Nephron (organoid): ENCODE data around the gene MDH1B.

Experiments used
- H3K27ac Mint-ChIP-seq, 3 experiments: 2 replicates each; pipeline ENCODE4 v1.8.0; 2020; ENCODE audit warnings: mixed read lengths in 3 of 3, mild to moderate bottlenecking in 2 of 3, moderate library complexity in 1 of 3
- H3K27me3 Mint-ChIP-seq: 2 replicates; pipeline ENCODE4 v1.8.0; 2021; ENCODE audit warnings: low read depth, mild to moderate bottlenecking, moderate library complexity, mixed read lengths
- H3K36me3 Mint-ChIP-seq: 2 replicates; pipeline ENCODE4 v1.8.0; 2020; ENCODE audit warnings: low read depth, mixed read lengths
- H3K4me1 Mint-ChIP-seq: 2 replicates; pipeline ENCODE4 v1.8.0; 2020; ENCODE audit warnings: mixed read lengths
- H3K4me3 Mint-ChIP-seq, 3 experiments: 2 replicates each; pipeline ENCODE4 v1.8.0; 2020; ENCODE audit warnings: mild to moderate bottlenecking in 3 of 3, mixed read lengths in 3 of 3, moderate library complexity in 2 of 3
- H3K9me3 Mint-ChIP-seq: 2 replicates; pipeline ENCODE4 v1.8.0; 2020; ENCODE audit warnings: mixed read lengths
- CTCF ChIP-seq, 3 experiments: fragments of 200-600 bp; sonication (generic); IDR thresholded peaks; one replicate each; pipeline ENCODE4 v1.5.0; 2021; ENCODE audit warnings: antibody characterized with exemption in 3 of 3; ENCODE audit not compliant: unreplicated experiment in 3 of 3

MDH1B gene

GRCh38 chr2:206713746-206714145 lies 51.4 kb downstream of the MDH1B start:
- H3K4me1 Mint-ChIP-seq, result no peaks in the 10 kb centered on the region
- no peak overlapping the region for H3K4me3 Mint-ChIP-seq
- H3K27me3 Mint-ChIP-seq, result peaks cover 5% of the 10 kb centered on the region
- no peak for TF ChIP-seq CTCF (IDR thresholded peaks at IDR 0.05; ENCODE audit: unreplicated experiment in 3 of 3)
- H3K27ac Mint-ChIP-seq, result no peak overlapping the region
- H3K9me3 Mint-ChIP-seq, result no peaks in the 10 kb centered on the region
- no peaks in the 10 kb centered on the region for H3K36me3 Mint-ChIP-seq

DNA sequence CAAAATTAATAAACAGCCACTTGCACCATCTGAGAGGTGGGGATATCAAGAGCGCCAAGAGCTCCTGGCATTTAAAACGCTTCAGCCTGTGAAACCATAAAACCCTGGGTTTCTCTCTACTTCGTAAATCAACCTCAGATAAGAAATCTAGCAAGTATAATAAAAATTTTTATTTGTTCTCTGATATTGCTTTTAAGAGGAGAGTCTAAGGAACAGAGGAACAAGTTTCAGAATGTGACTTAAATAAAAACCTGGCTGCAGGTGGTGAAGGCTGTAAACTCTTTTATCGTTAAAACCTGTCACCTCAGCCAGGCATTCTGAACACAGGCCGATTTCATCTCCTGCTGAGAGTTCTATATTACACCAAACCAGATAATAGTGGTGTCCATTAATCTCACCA lies 56.8 kb downstream of the MDH1B start:
- peaks cover 8% of the 10 kb centered on the region for H3K27me3 Mint-ChIP-seq
- TF ChIP-seq CTCF (IDR thresholded peaks at IDR 0.05; ENCODE audit: unreplicated experiment in 3 of 3), result no peak
- no peaks in the 10 kb centered on the region for H3K36me3 Mint-ChIP-seq

DNA sequence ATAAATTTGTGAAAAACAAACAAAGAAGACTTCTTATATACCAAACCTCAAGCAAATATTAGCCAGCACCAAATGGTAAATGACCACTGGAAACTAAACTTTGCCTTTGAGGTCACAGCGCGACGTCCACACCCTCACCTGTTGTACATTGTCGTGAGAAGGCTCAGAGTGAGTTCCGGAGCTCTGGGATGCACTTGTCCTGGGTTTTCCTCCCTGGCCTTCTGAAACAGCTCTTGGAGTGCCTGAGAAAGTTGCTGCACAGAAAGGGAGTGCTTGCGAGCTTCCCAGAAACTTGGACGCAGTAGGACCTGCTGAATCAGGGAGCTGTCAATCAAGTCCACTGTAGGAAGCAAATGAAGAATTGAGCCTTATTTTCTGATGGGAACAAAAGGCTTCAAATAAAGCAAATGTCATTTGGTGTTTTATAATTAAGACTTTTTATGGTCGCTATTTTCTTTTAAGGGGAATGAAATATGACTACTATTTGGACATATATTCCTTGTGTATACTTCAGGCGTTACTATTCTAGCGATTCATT lies 57.9 kb downstream of the MDH1B start:
- H3K36me3 Mint-ChIP-seq, result no peaks in the 10 kb centered on the region

More for the DNA sequence above, 56.8 kb downstream of the MDH1B start:
- H3K27ac Mint-ChIP-seq, result no peak overlapping the region
- no peaks in the 10 kb centered on the region for H3K4me1 Mint-ChIP-seq
- H3K4me3 Mint-ChIP-seq, result no peak overlapping the region
- no peaks in the 10 kb centered on the region for H3K9me3 Mint-ChIP-seq

DNA sequence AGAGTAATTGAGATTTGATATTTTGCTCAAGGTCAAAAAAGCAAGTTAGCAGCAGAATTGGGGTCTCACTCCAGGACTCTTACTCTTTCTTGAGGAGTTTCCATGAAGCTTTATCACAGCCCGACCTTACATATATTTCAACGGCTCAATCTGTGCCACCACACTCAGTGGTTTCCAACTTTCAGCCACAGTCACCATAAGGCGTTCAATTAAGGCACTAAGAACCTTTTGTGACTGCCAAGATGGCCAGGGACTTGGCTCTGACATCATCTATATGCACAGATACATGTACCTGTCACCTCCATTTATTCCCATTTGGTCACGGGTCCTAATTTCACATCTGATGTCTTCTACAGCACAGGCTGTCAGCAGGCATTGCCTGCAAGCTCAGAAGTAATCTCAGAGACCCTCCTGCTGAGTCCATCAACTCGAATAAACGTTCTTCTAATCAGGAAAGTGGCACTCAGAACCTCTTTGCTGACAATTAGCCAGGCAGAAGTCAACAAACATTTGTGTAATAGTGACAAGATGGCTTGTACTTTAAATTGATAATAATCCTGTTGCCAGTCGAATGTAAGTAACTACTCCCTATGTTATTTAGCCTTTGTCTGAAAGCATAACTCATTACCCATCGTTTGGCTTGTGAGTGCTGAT lies 63.0 kb downstream of the MDH1B start:
- no peaks in the 10 kb centered on the region for H3K4me1 Mint-ChIP-seq
- peaks cover 5% of the 10 kb centered on the region for H3K27me3 Mint-ChIP-seq
- TF ChIP-seq CTCF (IDR thresholded peaks at IDR 0.05; ENCODE audit: unreplicated experiment in 3 of 3), result no peak
- no peak overlapping the region for H3K4me3 Mint-ChIP-seq
- H3K27ac Mint-ChIP-seq, result no peak overlapping the region
- H3K36me3 Mint-ChIP-seq, result no peaks in the 10 kb centered on the region
- H3K9me3 Mint-ChIP-seq, result no peaks in the 10 kb centered on the region

More for the DNA sequence above, 57.9 kb downstream of the MDH1B start:
- Mint-ChIP-seq H3K27ac (no peak overlapping the region), H3K4me1 (no peaks in the 10 kb centered on the region), H3K4me3 (no peak overlapping the region), H3K9me3 (no peaks in the 10 kb centered on the region), H3K27me3 (peaks cover 8% of the 10 kb centered on the region)
- no peak for TF ChIP-seq CTCF (IDR thresholded peaks at IDR 0.05; ENCODE audit: unreplicated experiment in 3 of 3)

- no peak for TF ChIP-seq CTCF (IDR thresholded peaks at IDR 0.05; ENCODE audit: unreplicated experiment in 3 of 3)
- H3K4me3 Mint-ChIP-seq, result no peak overlapping the region
- H3K9me3 Mint-ChIP-seq, result no peaks in the 10 kb centered on the region
- H3K4me1 Mint-ChIP-seq, result no peaks in the 10 kb centered on the region
- H3K27me3 Mint-ChIP-seq, result peaks cover 8% of the 10 kb centered on the region
- no peak overlapping the region for H3K27ac Mint-ChIP-seq
- no peaks in the 10 kb centered on the region for H3K36me3 Mint-ChIP-seq
Measured at GRCh38 chr2:206700156-206700555, 65.0 kb downstream of the MDH1B start.

GRCh38 chr2:206698811-206699210 lies 66.3 kb downstream of the MDH1B start:
- no peaks in the 10 kb centered on the region for H3K9me3 Mint-ChIP-seq
- no peak for TF ChIP-seq CTCF (IDR thresholded peaks at IDR 0.05; ENCODE audit: unreplicated experiment in 3 of 3)
- no peak overlapping the region for H3K4me3 Mint-ChIP-seq
- peaks cover 8% of the 10 kb centered on the region for H3K27me3 Mint-ChIP-seq
- no peaks in the 10 kb centered on the region for H3K4me1 Mint-ChIP-seq
- no peak overlapping the region for H3K27ac Mint-ChIP-seq
- no peaks in the 10 kb centered on the region for H3K36me3 Mint-ChIP-seq
